KG1 (cell line): Measurements from ENCODE around the gene SH3PXD2B.
"Not testable (repeated sequence)": the region's sequence is repeated elsewhere in the genome, so short reads cannot be mapped to it uniquely, and the experiment has no call there.

Source experiments
- DNase-seq: peaks from one replicate; lab custom pipeline; 2025; lab: John Stamatoyannopoulos, UW

The SH3PXD2B gene

GRCh38 chr5:172302047-172302710 is 152.1 kb downstream of the SH3PXD2B start:
- no peak for DNase-seq

- DNase-seq = no peak
Measured at GRCh38 chr5:172299916-172300439, 154.3 kb downstream of the SH3PXD2B start.

GRCh38 chr5:172294831-172295230 is 159.5 kb downstream of the SH3PXD2B start:
- DNase-seq = no peak

DNA sequence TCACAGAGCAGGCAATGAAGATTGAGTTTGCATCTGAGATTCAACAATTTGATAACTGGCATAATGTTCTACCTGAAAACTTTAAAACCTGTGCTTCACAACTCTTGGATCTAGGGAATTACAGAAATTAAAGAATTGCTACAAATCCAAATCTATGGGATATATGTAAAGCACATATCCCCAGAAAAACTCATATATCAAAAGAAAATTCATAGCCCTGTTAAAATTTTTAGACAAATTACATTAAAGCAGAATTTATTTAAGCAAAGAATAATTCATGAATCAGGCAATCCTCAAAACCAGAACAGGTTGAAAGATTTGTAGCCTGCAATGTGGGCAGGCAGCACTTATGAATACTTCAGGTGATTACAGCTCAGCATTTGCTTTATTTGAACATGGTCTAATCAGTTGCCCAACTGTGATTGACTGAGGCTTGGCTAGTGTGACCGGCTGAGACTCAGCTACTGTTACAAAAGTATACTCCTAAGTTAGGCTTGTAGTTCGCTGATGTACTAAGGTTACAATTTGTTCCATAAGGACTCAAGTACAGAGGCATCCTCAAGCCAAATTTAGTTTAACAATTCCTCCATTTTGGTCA is 160.5 kb downstream of the SH3PXD2B start:
- no peak for DNase-seq

- peak; percentile 74 for DNase-seq
Measured at GRCh38 chr5:172293054-172293744, 161.1 kb downstream of the SH3PXD2B start.

- DNase-seq = not testable (repeated sequence)
Measured at GRCh38 chr5:172291837-172292236, 162.5 kb downstream of the SH3PXD2B start.

- DNase-seq = no peak
Measured at GRCh38 chr5:172288465-172288864, 165.9 kb downstream of the SH3PXD2B start.

- DNase-seq = not testable (repeated sequence)
Measured at GRCh38 chr5:172287140-172287539, 167.2 kb downstream of the SH3PXD2B start.

DNA sequence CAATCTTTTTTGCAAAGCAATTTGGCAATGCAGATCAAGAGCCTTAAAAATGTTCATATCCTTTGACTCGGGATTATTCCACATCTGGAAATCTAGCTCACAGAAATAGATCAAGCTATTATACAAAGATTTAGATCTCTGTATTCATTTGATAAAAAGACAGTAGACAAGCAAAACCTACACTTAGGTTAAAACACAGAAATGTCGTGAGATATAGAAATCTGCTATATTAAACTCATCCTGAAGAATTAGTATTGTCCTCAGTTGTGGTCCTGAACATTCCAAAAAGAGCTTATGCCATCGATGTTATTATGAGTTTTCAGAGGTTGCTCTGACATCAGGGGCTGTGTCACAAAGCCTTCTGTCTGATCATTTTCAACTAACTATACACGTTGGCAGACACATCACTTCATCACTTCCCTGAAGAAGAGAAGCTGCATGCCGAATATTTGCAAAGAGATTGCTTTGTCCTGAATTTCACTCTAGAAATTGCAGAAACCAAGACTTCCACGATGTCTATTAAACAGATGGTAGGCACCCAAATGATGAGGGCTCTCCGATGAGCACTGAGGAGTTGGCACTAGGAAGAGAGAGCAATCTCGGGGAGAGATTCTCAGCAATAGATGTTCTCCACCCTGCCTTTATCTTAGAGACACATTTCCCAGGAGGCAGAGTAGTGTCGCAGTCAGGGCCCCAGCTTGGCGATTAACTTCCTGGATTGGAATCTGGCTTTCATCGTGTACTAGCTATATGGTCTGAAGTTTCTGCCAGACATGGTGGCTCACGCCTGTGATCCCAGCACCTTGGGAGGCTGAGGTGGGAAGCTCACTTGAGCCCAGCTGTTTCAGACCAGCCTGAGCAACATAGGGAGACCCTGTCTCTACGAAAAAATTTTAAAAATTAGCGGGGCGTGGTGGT is 168.8 kb downstream of the SH3PXD2B start:
- no peak for DNase-seq

DNA sequence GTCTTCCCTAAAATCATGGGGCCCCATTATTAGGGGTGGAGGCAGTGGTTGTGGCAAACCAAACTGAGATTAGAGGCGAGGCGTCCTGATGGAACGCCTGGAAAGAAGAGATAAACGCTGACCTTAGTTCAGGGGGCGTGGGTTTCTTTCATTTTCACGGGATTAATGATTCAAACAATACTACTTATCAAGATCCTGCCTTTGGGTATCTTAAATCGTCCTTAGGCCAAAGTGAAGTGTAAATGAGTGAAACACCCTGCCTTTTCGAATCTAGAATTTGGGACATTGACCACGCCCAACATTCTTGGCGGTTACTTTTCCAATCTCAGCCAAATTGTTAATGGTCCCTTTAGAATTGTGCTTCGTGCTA is 169.7 kb downstream of the SH3PXD2B start:
- DNase-seq = no peak

DNA sequence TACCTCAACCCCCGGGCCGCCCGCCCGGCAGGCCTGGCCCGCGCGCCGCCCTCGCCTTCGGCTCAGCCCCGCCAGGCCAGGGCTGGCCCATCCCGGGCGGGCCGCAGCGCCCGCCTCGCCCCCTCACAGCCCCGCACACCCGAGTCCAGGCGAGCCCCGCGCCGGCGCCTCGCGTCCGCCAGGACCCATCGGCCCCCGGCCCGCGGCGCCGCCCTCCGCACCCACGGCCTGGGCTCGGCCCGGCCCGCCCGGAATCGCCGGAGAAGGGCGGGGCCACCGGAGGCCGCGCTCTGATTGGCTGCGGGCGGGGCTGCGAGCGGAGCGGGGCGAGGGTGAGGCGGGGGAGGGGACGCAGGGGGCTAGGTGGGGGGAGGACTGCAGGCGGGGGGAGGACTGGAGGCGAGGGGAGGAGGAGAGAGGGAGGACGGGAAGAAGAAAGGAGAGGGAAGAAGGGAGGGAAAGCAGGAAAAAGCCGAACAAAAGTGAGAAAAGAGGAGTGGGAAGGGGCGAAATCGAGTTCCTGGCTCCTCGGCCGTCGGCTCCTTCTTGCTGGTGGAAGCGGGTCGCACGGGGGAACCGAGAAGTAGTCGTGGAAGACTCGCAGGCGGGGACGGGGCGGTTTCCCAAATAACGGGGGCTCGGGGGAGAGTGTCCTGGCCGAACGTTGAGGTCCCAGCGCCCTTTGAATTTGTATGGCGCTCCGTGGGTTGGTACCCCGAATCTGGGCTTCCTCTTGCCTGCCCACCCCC is 170.3 kb downstream of the SH3PXD2B start:
- peak; percentile 54 for DNase-seq

- DNase-seq = peak; percentile 88
Measured at GRCh38 chr5:172283020-172283861, 171.1 kb downstream of the SH3PXD2B start, which contains the start of gene UBTD2. Gene UBTD2, minus strand, starts transcription at chr5:172283764. Its CDS starts 99 bp downstream, at chr5:172283665.

- peak; percentile 64 for DNase-seq
Measured at GRCh38 chr5:172282272-172283019, 171.9 kb downstream of the SH3PXD2B start.

- no peak for DNase-seq
Measured at GRCh38 chr5:172281346-172281745, 173.0 kb downstream of the SH3PXD2B start.

GRCh38 chr5:172280929-172281328 is 173.4 kb downstream of the SH3PXD2B start:
- no peak for DNase-seq

DNA sequence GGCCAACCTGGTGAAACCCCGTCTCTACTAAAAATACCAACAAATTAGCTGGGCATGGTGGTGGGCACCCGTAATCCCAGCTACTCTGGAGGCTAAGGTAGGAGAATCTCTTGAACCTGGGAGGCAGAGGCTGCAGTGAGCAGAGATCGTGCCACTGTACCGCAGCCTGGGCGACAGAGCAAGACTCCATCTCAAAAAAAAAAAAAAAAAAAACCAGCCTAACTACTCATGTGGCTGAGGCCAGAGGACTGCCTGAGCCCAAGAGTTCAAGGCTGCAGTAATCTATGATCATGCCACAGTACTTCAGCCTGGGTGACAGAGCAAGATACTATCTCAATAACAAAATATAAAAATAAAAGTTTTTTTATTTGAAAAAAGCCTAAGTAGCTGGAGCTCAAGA is 174.0 kb downstream of the SH3PXD2B start:
- DNase-seq = no peak

- no peak for DNase-seq
Measured at GRCh38 chr5:172278356-172278755, 176.0 kb downstream of the SH3PXD2B start.

DNA sequence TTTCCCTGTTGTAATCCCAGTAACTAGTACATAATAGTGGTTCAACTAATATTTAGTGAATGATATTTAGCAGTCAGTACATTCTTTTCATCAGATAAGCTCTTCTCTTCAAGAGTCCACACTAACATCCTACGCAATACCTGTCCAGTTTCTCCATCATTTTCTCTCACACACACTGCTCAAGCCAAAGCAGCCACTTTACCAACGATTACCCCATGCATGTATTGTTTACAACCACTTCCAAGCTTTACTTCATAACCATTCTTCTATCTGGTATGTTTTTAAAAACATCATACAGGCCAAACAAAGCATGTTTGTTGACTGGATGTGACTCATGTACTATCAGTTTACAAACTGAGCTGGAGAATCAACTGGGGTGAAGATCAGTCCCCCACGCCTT is 178.1 kb downstream of the SH3PXD2B start:
- DNase-seq = no peak
